NCI-H1436 treated with DMSO at 0.1 percent for 48 hours (cell line): ENCODE results near the gene DCAF15.

Experiments used
- DNase-seq: peaks from one replicate; lab custom pipeline; 2025; lab: John Stamatoyannopoulos, UW

Gene DCAF15

DNA sequence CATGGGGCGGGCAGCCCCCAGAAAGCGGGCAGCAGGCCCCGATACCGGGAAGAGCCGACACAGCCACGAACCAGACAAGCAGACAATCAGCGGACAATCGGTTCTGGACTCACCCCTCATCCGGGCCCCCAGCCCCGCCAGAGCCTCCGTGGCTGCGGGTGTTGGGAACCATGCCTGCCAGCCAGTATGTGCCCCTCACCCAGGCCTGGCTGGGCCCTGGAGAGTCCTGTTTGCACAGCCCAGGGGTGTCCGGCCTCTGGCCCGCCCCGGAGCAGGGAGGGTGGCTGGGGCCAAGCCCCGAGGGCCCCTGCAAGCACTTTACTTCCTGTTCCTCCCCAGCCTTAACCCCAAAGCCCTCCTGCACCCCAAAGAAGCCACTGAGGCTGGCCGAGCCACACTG is 21.9 kb upstream of the DCAF15 start:
- no peak for DNase-seq

DNA sequence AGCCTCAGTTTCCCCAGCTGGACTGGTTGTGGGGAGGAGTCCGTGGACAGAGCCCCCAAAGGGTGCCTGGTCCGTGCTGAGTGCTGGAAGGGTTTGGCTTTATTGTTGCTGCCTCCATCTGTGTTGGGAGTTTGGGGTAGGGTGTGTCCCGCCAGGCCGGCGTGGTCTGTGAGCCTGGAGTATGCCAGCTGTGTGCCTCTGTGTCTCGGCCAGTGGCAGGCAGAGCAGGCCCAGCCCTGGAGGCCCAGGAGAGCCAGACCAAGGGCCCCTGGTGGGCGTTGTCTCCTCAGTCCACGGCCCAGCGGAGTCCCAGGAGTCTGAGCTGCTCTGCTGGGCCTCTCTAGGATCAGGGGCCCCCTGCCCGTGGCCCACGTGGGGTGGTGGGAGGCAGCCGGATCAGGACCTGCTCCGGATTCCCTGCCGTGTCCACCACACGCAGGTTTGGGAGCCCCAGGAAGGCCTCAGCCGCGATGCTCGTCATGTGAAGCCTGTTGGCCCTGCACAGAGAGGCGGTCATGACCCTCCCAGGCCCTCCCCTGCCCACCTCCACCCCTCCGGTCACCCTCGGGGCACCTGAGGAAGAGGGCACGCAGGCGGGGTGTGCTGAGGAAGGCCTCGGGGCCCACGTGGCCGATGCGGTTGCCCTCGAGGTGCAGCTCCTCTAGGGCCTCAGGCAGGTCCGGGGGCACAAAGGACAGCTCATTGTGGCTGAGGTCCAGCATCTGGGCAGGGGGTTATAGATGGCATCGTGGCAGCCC is 20.7 kb upstream of the DCAF15 start:
- no peak for DNase-seq

DNA sequence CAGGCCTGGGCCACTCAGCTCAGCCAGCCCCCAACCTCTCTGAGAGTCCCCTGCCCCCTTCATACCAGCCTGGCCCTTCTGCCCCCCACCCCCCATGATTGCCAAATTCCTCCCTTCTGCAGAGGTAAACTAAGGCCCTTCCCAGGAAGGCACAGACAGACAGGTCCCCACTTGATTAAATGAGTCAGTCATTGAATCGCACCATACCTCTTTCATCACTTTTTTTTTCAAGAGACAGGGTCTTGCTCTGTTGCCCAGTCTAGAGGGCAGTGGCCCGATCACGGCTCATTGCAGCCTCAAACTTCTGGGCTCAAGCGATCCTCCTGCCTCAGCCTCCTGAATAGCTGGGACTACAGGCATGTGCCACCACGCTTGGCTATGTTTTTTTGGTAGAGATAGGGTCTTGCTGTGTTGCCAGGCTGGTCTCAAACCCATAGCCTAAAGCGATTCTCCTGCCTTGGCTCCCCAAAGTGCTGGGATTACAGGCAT is 20.1 kb upstream of the DCAF15 start:
- DNase-seq: no peak

DNA sequence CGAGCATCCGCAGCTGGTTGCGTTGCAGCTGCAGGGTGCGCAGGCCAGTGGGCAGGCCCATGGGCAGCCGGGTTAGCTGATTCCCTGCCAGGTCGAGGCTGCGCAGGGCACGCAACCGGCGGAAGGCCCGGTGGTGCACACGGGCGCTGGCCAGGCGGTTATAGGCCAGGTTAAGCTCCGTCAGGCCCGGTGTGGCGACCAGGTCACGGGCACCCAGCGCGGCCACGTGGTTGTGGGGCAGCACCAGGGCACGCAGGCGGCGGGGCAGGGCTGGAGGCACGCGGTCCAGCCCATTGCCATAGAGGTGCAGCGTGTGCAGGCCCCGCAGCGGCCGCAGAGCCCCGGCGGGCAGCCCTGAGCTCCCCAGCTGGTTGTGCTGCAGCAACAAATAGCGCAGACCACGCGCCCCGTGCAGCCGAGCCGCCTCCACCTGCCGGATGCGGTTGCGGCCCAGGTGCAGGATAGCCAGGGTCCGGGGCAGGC is 19.4 kb upstream of the DCAF15 start:
- no peak for DNase-seq

DNA sequence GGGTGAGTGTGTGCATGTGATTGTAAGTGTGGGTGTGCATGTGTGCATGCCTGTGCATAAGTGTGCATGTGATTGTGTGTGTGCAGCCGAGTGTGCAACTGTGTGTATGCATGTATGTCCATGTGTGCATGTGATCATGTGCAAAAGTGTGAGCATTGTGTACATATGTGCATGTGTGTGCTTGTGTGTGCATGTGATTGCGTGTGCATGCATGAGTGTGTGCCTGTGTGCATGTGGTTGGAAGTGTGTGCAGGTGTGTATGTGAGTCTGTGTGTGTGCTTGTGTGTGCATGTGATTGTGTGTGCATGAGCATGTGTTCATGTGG is 17.6 kb upstream of the DCAF15 start:
- no peak for DNase-seq

DNA sequence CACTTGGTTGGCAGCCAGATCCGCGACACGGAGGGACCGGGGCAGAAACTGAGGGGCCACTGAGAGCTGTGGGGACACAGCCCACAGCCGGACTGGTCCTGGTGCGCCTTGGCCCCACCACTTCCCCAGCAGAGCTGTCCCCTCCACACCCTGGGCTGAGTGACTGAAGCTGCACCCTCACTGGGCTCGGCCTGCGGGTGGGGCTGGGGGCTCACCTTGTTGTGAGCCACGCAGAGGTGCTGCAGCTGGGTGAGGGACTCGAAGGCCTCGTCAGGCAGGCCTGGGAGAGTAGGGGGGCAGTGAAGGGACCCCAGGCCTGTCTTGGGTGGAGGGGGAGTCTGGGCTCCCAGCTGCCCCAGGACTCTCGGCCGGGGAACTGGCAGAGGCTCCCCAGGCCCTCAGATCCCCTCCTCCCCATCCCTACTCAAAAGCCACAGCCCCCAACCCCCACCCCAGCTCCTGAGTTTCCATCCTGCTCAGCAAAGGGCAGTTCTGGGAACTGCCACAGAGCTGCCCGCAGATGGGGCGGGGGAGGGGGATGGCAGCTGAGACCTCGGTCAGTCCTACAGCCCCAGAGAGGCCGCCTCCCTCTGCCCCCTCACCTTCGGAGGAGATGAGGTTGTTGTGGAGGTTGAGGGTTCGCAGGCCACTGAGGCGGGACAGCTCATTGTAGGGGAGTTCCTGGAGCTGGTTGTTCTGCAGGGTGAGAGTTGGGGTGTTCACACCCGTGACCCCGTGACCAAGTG is 16.4 kb upstream of the DCAF15 start:
- DNase-seq: no peak

DNA sequence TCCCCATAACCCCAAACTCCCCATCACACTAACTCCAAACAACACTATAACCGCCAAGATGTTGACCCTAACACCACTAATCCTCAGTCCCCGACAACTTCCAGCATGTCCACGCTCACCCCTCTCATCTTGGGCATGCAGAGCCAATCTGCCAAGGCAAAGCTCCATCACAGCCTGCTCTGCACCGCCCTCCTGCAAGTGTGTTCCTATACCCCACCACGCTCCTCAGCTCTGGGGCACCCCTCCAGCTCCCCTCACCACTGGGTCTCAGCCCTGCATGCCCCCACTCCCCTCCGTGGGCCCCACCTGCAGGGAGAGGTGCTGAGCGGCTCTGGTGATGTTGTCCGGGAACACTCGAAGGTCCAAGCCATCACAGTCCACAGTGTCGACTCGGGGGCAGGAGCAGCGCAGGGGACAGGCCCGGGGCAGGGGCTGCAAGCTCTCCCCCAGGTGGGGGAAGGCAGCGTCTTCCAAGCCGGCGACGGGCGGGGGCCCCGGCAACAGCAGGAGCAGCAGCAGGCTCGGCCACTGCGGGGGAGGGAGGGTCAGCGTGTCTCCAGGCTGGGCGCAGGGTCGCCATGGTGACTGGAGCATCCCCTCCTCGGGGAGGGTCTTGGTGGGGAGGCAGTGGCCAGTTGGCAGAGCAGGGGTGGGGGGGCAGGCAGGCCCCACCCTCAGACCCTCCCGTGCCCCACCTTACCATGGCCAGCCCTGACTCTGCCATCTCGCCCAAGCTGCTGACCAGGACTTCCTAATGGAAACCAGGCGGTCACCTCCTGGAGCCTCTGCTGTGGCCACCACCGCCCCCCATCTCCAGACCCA is 14.6 kb upstream of the DCAF15 start:
- no peak for DNase-seq

DNA sequence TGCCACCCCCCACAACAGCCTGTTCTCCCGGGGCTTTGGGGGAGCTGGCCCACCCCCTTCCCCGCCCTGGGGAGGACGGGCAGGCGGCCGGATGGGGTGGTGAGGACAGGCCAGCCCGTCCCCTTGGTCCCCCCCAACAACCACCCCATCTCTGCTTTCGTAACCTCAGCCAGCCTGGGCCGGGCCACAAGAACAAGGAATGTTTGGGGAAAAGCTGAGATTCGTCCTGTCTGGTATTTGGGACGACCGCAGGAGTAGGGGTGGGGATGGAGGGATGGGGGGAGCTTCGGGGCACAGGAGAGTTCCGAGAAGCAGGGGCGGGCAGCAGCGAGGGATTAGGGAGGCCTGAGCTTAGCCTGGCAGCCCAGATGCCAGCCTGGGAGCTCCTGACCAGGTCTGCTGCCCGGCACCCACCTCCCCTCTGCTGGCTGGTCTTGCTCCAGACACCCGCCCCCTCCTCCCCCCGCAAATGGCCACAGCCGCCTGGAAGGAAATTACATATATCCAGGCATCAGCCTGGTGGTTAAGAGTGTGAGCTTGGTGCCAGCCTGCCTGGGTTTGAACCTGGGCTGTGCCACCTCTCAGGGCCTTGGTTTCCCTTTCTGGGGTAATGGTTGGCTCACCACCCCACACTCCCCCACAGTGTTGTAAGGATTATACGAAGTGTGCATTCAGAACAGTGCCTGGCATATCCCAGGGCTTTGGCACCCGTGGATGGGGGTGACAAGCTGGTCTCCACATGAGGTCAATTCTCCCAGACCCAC is 13.8 kb upstream of the DCAF15 start, which contains the start of gene PODNL1:
PODNL1 (minus strand) TSS at position 117 of the 764 bp plus-strand sequence. CDS start 236 bp downstream, outside the sequence.
- no peak for DNase-seq

DNA sequence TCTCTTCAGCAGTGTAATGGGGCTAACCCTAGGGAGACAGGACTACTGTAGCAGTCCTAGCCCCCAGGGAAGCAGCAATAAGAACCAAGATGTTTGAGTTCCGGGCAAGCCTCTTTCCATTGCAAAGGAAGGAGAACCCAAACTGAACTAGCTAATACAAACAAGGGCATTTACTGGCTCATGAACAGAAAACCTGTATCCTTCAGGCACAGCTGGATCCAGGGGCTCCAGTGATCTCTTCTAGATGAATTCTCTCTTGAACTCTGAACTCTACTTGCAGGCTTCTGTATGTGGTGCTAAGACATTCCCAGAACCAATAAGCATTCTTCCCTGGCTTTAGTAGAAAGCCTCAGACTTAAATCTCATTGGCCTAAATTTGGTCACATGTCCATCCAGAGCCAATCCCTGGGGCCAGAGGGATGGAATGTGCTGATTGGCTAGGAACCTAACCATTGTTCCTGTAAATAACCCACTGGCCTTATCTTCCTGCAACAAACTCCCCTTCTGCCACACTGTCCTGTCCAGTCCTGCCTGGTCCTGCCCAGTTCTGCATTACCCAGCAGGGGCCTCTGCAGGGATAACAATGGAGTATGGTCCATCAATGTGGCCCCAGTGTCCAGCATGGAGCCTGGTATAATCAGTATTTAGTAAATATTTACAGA is 10.2 kb upstream of the DCAF15 start:
- DNase-seq: no peak

DNA sequence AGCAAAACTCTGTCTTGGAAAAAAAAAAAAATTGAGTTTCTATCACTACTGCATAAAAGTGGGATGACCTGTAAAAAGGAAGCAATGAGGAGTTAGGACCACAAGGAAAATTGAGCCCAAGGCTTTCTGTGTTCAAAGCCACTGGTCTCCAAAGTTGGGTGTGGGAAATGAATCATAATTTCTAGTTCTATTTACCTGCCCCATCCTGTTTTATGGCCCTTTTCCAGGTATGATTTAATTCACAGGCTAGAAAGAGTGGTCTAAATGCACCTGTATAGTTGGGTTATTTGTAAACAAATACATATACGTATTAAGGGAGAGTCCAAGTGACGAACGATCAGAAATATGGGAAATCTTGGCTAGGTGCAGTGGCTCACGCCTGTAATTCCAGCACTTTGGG is 5.9 kb upstream of the DCAF15 start:
- no peak for DNase-seq

DNA sequence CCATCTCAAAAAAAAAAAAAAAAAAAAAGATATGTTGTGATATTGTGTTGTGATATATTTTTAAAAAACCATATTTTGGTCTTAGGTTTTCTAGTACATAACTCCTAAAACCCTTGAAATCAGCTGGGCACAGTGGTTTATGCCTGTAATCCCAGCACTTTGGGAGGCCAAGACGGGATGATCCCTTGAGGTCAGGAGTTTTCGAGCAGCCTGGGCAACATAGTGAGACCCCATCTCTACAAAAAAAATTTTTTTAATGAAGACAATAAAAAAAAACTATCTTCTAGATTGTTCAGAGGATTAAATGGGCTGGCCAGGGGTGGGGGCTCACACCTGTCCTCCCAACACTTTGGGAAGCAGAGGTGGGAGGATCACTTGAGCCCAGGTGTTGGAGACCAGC is 1.3 kb upstream of the DCAF15 start:
- no peak for DNase-seq

DNA sequence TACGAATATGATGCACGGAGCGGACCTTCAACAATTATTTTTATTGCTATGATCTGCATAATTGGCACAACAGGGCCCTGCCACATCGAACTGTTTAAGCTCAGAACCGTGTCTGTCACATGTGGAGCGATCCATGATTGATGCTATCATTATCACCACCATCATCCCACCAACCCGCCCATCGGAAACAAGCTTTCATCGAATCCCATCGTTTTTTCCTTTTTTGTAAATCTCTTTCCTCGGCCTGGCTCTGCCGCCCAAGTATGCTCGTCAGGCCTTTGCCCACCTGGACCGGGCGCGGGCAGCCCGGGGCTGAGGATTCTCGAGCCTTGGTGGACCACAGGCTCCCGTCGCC is 533 bp upstream of the DCAF15 start:
- no peak for DNase-seq

DNA sequence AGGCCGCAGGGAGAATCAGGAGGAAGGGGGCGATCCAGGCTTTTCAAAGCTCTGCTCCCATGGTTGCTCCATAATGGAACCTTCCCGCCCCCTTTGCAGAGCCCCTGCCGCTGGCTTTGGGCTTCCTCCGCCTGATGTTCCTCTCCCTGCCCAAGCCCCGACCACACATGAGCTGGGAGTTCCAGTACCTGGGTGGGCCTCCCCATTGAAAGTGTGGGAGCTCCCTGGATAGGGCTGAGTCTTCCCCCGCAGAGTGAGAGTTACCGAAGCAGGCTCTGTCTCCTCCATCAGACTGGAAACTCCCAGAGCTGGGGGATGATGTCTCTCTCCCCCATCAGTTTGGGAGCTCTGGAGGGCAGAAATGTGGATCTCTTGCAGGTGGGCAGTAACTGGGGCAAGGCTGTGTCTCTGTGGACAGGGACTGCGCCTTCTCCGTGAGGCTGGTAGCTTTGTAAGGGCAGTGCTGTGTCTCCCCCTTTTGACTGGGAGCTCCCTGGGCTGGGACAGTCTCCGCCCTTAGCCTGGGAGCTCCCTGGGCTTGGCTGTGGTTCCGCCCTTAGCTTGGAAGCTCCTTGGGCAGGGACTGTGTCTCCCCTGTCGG is 722 bp downstream of the DCAF15 start:
- DNase-seq: no peak

DNA sequence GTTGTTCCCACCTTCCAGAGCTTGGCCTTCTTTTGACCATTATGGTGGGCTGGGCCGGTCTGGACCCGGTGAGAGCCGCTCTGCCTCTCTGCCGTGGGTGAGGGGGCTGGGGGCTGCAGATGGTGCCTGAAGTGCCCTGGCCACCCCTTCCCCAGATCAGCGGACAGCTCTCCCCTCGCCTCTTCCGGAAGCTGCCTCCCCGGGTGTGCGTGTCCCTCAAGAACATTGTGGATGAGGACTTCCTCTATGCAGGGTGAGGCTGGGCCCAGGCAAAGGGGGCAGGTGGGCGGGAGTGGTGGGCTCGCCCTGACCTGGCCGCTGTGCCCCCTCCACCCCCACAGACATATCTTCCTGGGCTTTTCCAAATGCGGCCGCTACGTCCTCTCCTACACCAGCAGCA is 1.9 kb downstream of the DCAF15 start:
- DNase-seq: no peak

DNA sequence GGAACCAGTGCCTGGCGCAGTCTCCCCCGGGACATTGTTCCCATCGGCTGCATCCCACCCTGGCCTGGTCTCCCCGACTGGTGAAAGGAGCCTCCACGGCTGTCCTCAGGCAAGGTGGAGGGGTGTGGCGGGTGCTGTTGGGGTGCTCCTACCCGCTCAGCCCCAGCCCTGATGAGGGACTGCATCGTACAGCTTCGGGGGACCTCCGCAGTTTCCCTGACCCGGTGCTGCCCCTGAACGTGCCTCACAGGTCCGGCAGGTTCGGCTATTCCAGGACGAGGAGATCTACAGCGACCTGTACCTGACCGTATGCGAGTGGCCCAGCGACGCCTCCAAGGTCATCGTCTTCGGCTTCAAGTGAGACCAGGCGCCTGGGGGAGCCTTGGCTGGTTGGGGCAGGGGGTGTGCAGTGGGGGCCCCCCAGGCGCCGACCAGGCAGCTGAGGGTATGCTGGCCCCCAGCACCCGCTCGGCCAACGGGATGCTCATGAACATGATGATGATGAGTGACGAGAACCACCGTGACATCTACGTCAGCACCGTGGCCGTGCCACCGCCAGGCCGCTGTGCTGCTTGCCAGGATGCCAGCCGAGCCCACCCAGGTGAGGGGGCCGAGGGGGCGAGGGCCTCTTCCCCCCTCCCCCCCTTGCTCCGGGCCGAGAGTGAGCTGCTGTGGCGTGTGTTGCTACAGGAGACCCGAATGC is 3.5 kb downstream of the DCAF15 start:
- DNase-seq: no peak

DNA sequence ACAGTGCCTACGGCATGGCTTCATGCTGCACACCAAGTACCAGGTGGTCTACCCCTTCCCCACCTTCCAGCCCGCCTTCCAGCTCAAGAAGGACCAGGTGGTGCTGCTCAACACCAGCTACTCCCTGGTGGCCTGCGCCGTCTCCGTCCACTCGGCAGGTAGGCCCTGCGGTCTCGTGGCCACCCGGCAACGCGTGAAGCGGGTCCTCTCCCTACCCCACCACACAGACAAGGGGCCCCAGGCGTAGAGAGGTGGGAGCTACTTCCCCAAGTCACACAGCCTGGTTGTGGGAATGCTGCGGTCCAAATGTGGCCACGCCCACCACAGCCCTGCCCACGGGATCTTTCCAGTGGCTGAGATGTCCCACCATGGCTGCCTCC is 4.0 kb downstream of the DCAF15 start:
- no peak for DNase-seq

DNA sequence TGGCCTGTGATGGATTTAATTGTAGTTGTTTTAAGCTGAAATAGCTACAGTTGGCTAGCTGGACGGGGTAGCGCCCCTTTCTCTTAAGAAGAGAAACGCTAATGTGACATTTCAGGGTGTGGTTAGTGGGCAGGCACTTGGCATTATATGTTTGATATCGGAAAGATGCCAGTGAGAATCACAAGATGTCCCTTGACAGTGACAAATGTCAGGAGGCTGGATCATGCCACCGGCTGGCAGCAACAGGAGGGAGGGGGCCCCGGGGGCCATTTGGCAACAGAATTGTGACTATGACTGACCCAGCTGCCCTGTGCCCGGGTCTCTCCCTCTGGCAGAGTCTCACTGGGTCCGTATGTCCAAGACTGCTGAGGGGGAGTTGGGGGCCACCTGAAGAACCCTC is 4.7 kb downstream of the DCAF15 start:
- DNase-seq: no peak

DNA sequence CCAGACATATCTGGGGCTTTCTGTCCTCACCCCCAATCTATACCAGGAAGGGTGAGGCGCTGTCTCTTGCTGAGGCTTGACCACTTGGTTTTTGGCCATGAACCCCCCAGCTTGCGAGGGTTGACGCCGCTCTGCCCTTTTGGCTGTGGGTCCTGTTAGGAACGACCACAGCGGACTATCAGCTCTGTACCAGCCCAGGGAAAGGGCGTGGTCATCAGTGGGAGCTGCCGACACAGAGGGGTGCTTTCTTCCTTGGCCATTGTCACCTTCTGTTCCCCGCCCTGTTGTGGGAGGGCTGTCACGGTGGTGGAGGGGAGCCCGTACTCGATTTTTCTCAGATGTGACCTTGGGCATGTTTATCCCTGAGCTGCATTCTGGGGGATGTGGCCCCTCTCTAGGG is 5.7 kb downstream of the DCAF15 start:
- DNase-seq: no peak

DNA sequence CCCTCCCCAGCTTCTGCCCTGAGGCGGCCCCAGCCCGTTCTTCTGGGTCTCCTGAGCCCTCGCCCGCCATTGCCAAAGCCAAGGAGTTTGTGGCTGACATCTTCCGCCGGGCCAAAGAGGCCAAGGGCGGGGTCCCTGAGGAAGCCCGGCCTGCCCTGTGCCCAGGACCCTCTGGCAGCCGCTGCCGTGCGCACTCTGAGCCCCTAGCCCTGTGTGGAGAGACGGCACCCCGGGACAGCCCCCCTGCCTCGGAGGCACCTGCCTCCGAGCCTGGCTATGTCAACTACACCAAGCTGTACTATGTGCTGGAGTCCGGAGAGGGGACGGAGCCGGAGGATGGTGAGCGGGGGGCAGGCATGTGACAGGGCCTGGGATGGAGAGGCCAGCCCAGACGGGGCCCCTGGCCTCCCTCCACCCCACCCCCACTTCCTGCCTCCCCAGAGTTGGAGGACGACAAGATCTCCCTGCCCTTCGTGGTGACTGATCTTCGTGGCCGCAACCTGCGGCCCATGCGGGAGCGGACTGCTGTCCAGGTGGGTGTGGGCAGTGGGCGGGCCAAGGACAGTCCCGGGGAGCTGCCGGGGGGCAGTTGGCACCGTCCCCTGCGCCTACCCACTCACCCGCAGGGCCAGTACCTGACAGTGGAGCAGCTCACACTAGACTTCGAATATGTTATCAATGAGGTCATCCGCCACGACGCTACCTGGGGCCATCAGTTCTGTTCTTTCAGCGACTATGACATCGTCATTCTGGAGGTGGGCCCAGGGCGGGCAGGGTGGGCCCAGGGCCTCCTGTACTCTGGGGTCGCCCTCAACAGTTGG is 7.0 kb downstream of the DCAF15 start:
- DNase-seq: no peak
